HTR-8/SVneo (cell line): ENCODE results near the gene SMTNL1.

ENCODE experiments used
- DNase-seq: peaks from one replicate; pipeline ENCODE4 v3.0.0; 2011; ENCODE audit warnings: low spot score, mixed read lengths; ENCODE audit not compliant: insufficient read length
- FAIRE-seq: peaks from 2 replicates; lab custom pipeline; 2011; peaks lifted over from hg19 to GRCh38; lab: Jason Lieb, UNC

The SMTNL1 gene

GRCh38 chr11:57536947-57537619 lies at the start of gene SMTNL1:
TSS of gene SMTNL1 (plus strand) at chr11:57537595. CDS start at chr11:57542643, 5,048 bp downstream.
- no peak for FAIRE-seq
- no peak for DNase-seq

GRCh38 chr11:57487920-57488659 lies 49.3 kb upstream of the SMTNL1 start:
- DNase-seq (no peak), FAIRE-seq (no peak)

- FAIRE-seq (no peak), DNase-seq (no peak)
Measured at GRCh38 chr11:57490456-57491248, 46.7 kb upstream of the SMTNL1 start.

GRCh38 chr11:57491371-57492061 lies 45.9 kb upstream of the SMTNL1 start:
- DNase-seq = no peak
- FAIRE-seq = no peak

GRCh38 chr11:57493507-57494503 lies 43.6 kb upstream of the SMTNL1 start:
- DNase-seq (peak; percentile 48), FAIRE-seq (peak; percentile 4)

GRCh38 chr11:57496109-57496820 lies 41.1 kb upstream of the SMTNL1 start:
- no peak for FAIRE-seq
- no peak for DNase-seq

- FAIRE-seq = no peak
- DNase-seq = no peak
Measured at GRCh38 chr11:57497303-57498247, 39.8 kb upstream of the SMTNL1 start.

- FAIRE-seq (no peak), DNase-seq (no peak)
Measured at GRCh38 chr11:57498540-57498939, 38.9 kb upstream of the SMTNL1 start.

- FAIRE-seq (no peak), DNase-seq (no peak)
Measured at GRCh38 chr11:57499413-57499982, 37.9 kb upstream of the SMTNL1 start.

- no peak for DNase-seq
- peak; percentile 85 for FAIRE-seq
Measured at GRCh38 chr11:57499983-57500461, 37.4 kb upstream of the SMTNL1 start.

- FAIRE-seq (no peak), DNase-seq (no peak)
Measured at GRCh38 chr11:57500515-57500914, 36.9 kb upstream of the SMTNL1 start.

- FAIRE-seq = no peak
- DNase-seq = no peak
Measured at GRCh38 chr11:57500926-57501325, 36.5 kb upstream of the SMTNL1 start.

- FAIRE-seq = no peak
- no peak for DNase-seq
Measured at GRCh38 chr11:57501953-57502352, 35.4 kb upstream of the SMTNL1 start.

- no peak for DNase-seq
- FAIRE-seq = no peak
Measured at GRCh38 chr11:57502376-57502775, 35.0 kb upstream of the SMTNL1 start.

GRCh38 chr11:57502870-57503269 lies 34.5 kb upstream of the SMTNL1 start:
- DNase-seq (no peak), FAIRE-seq (no peak)

GRCh38 chr11:57504511-57504910 lies 32.9 kb upstream of the SMTNL1 start:
- no peak for FAIRE-seq

GRCh38 chr11:57506522-57506921 lies 30.9 kb upstream of the SMTNL1 start:
- FAIRE-seq = no peak
- no peak for DNase-seq

More at GRCh38 chr11:57504511-57504910, 32.9 kb upstream of the SMTNL1 start:
- no peak for DNase-seq
